Activated naive CD4-positive, alpha-beta T cell treated with anti-CD3 and anti-CD28 coated beads, Interleukin-2, amount 10 ng/mL, durations not matched to agents 7 days and 5 days (primary cell): ENCODE data around the gene PDZRN3.

Experiments used
- CTCF ChIA-PET: fragments of 350-600 bp; sonication (Branson Sonifier 250); formaldehyde crosslinking; loops from one replicate; lab custom pipeline; 2021; ENCODE audit warnings: antibody characterized with exemption; lab: Charles Lee
- DNase-seq: peaks from one replicate; pipeline ENCODE4 v3.0.0-alpha.2; 2020
- H3K27ac Mint-ChIP-seq: one replicate; pipeline ENCODE4 v1.8.0; 2021; ENCODE audit warnings: mild to moderate bottlenecking, moderate library complexity, mixed read lengths
- H3K27me3 Mint-ChIP-seq: one replicate; pipeline ENCODE4 v1.8.0; 2021; ENCODE audit warnings: mild to moderate bottlenecking, mixed read lengths
- H3K36me3 Mint-ChIP-seq: one replicate; pipeline ENCODE4 v1.8.0; 2021; ENCODE audit warnings: mixed read lengths
- H3K4me1 Mint-ChIP-seq: one replicate; pipeline ENCODE4 v1.8.0; 2021; ENCODE audit warnings: mixed read lengths
- H3K4me3 Mint-ChIP-seq: one replicate; pipeline ENCODE4 v1.8.0; 2021; ENCODE audit warnings: mild to moderate bottlenecking, moderate library complexity, mixed read lengths
- H3K9me3 Mint-ChIP-seq: one replicate; pipeline ENCODE4 v1.8.0; 2021; ENCODE audit warnings: mixed read lengths

The PDZRN3 gene

GRCh38 chr3:73591286-73591800 lies 33.4 kb downstream of the PDZRN3 start:
- Mint-ChIP-seq H3K36me3 (no peaks in the 10 kb centered on the region), H3K4me3 (no peak overlapping the region), H3K27me3 (no peaks in the 10 kb centered on the region), H3K4me1 (no peaks in the 10 kb centered on the region), H3K9me3 (no peaks in the 10 kb centered on the region), H3K27ac (no peak overlapping the region)
- DNase-seq: no peak
- CTCF ChIA-PET: no interaction called here

DNA sequence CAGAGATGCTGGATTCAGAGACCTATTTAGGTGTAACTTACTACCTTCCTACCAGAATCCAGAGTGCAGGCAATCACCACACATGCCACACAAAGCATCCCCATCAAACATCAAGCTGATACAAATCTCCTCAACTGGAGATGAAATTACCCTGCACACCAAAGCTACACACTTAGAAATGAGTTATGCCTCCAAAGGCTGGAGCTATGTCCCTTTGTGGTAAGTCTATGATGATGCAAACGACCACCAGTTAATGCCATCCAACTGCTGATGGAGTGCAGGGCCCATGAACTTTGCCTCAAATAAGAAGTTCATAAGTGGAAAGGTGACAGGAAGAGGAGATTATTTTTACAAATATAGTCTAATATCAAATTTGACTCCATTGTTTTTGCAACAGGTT lies 38.1 kb downstream of the PDZRN3 start:
- H3K27me3 Mint-ChIP-seq: no peaks in the 10 kb centered on the region
- H3K4me1 Mint-ChIP-seq: no peaks in the 10 kb centered on the region
- CTCF ChIA-PET: no interaction called here
- H3K9me3 Mint-ChIP-seq: no peaks in the 10 kb centered on the region
- no peaks in the 10 kb centered on the region for H3K36me3 Mint-ChIP-seq
- H3K27ac Mint-ChIP-seq: no peak overlapping the region
- no peak overlapping the region for H3K4me3 Mint-ChIP-seq
- no peak for DNase-seq

DNA sequence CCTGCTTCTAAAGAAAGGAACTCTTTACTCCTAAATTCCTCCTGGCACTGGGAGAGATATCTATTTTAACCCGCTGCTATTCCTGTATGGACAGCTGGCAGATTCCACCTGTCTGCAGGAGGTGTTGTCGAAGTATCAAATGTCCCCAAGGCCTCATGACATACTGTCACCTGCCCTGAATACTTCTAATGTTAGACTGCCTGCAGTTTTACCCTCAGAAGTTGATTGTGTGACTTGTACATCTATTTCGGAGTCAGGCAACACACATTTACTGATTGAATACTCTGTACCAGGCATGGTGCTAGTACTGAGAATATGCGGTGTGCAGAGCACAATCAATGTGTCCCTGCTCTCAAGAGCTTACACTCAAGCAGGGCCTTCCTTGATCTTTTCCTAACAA lies 38.6 kb downstream of the PDZRN3 start:
- no peak overlapping the region for H3K4me3 Mint-ChIP-seq
- no peaks in the 10 kb centered on the region for H3K9me3 Mint-ChIP-seq
- no peak for DNase-seq
- H3K27me3 Mint-ChIP-seq: no peaks in the 10 kb centered on the region
- H3K36me3 Mint-ChIP-seq: no peaks in the 10 kb centered on the region
- CTCF ChIA-PET: no interaction called here
- no peak overlapping the region for H3K27ac Mint-ChIP-seq
- no peaks in the 10 kb centered on the region for H3K4me1 Mint-ChIP-seq

DNA sequence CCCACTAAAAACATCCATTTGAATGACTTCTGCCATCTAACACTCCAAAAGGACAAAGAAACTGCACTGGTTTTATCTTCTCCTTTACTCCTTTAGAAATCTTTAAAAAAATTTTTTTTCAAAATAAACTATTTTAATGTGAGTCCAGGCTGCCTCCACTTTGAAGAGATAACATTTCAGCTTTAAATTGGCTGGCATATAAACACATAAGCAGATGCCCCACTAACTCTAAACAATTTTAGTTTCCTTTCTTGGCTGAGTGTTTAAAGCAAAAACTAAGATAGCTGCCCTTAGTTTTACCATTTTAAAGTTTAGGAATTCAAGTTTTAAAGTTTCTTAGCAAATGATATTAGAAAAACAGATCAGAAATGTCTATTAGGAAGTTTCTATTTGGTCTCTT lies 39.9 kb downstream of the PDZRN3 start:
- no peaks in the 10 kb centered on the region for H3K27me3 Mint-ChIP-seq
- H3K27ac Mint-ChIP-seq: no peak overlapping the region
- H3K4me1 Mint-ChIP-seq: no peaks in the 10 kb centered on the region
- DNase-seq: no peak
- H3K9me3 Mint-ChIP-seq: no peaks in the 10 kb centered on the region
- CTCF ChIA-PET: no interaction called here
- no peaks in the 10 kb centered on the region for H3K36me3 Mint-ChIP-seq
- no peak overlapping the region for H3K4me3 Mint-ChIP-seq

DNA sequence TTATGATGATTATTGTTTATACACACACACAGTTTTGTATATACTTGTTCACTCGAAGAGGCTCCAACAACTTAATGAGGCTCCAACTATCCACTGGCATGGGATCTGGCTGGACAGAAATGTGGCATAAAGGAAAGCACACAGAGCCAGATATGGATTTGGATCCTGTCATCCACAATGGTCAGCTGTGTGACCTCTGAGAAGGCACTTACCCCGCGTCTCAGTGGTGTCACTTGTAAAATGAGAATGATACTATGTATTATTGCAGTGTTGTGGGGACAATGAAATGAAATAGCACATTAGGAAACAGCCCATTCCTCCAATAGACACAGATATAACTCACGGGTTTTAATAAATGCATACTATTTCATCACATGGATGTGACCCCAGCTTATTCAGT lies 42.2 kb downstream of the PDZRN3 start:
- no peaks in the 10 kb centered on the region for H3K4me1 Mint-ChIP-seq
- no peak overlapping the region for H3K27ac Mint-ChIP-seq
- no peaks in the 10 kb centered on the region for H3K9me3 Mint-ChIP-seq
- CTCF ChIA-PET: no interaction called here
- H3K36me3 Mint-ChIP-seq: no peaks in the 10 kb centered on the region
- no peaks in the 10 kb centered on the region for H3K27me3 Mint-ChIP-seq
- no peak overlapping the region for H3K4me3 Mint-ChIP-seq
- DNase-seq: no peak

DNA sequence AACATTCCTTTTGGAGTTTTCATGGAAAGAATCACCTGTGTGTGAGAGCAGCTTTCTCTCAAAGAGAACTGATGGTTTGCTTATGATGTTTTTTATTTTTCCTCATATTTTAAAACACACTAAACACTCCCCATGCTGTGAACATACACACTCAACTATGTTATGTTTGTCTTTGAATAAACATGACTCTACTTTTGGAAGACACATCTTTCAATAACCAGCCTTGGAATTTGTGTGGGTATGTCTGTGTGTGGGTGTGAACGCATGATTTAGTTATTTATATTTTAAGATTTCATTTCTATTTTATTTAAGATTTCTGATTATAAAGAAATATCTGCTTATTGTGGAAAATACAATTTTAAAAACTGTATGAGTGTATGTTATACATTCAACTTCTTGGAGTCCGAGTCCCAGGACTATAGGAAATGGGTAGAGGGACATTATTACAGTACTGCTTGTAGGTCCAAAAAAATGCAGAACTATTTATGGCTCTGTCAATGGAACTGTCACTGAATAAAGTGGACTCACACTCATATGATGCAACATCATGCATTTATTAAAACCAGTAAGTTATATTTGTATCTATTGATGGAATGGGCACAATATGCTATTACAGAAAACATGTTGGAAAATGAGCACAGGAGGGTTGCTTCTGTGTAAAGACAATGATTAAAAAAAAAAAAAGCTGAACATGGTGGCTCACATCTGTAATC lies 43.5 kb downstream of the PDZRN3 start:
- H3K4me3 Mint-ChIP-seq: no peak overlapping the region
- CTCF ChIA-PET: interaction anchor here (0.6 kb wide), 1 partner anchor 144 kb away, joined by 3 read pairs; no protein-coding TSS in a partner anchor
- H3K4me1 Mint-ChIP-seq: no peaks in the 10 kb centered on the region
- H3K27ac Mint-ChIP-seq: no peak overlapping the region
- H3K36me3 Mint-ChIP-seq: no peaks in the 10 kb centered on the region
- H3K27me3 Mint-ChIP-seq: no peaks in the 10 kb centered on the region
- DNase-seq: no peak
- no peaks in the 10 kb centered on the region for H3K9me3 Mint-ChIP-seq

DNA sequence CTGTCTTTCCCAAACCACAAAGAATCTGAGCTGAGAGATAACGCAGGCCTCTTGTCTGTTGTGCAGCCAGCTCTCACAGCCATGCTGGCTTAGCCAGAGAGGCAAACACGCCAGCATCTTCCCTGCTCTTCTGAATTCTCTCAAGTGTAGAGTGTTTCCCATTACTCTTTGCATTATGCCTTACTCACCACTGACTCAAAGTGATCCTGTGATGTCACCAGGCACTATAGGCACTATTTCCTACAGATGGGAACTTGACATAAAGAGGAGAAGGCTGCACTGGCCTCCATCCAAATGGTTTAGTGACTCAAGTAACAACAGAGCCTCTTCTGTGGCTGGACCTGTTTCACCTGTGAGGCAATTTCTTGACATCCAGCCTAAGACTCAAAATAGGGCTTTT lies 44.4 kb downstream of the PDZRN3 start:
- Mint-ChIP-seq H3K4me1 (no peaks in the 10 kb centered on the region), H3K9me3 (no peaks in the 10 kb centered on the region), H3K27ac (no peak overlapping the region), H3K4me3 (no peak overlapping the region), H3K36me3 (no peaks in the 10 kb centered on the region), H3K27me3 (no peaks in the 10 kb centered on the region)
- CTCF ChIA-PET: no interaction called here
- DNase-seq: no peak

- H3K27ac Mint-ChIP-seq: no peak overlapping the region
- CTCF ChIA-PET: no interaction called here
Measured at GRCh38 chr3:73577704-73578103, 47.0 kb downstream of the PDZRN3 start.

GRCh38 chr3:73576999-73577461 lies 47.7 kb downstream of the PDZRN3 start:
- Mint-ChIP-seq H3K9me3 (no peaks in the 10 kb centered on the region), H3K27ac (no peak overlapping the region), H3K4me1 (no peaks in the 10 kb centered on the region), H3K4me3 (no peak overlapping the region), H3K27me3 (no peaks in the 10 kb centered on the region), H3K36me3 (no peaks in the 10 kb centered on the region)
- DNase-seq: no peak
- CTCF ChIA-PET: no interaction called here

More at GRCh38 chr3:73577704-73578103, 47.0 kb downstream of the PDZRN3 start:
- Mint-ChIP-seq H3K4me3 (no peak overlapping the region), H3K27me3 (no peaks in the 10 kb centered on the region), H3K4me1 (no peaks in the 10 kb centered on the region), H3K9me3 (no peaks in the 10 kb centered on the region), H3K36me3 (no peaks in the 10 kb centered on the region)
- DNase-seq: no peak

GRCh38 chr3:73575953-73576352 lies 48.8 kb downstream of the PDZRN3 start:
- CTCF ChIA-PET: no interaction called here
- peaks cover 5% of the 10 kb centered on the region for H3K27me3 Mint-ChIP-seq
- H3K27ac Mint-ChIP-seq: no peak overlapping the region
- H3K36me3 Mint-ChIP-seq: no peaks in the 10 kb centered on the region
- no peaks in the 10 kb centered on the region for H3K4me1 Mint-ChIP-seq
- no peak for DNase-seq
- no peak overlapping the region for H3K4me3 Mint-ChIP-seq
- no peaks in the 10 kb centered on the region for H3K9me3 Mint-ChIP-seq

DNA sequence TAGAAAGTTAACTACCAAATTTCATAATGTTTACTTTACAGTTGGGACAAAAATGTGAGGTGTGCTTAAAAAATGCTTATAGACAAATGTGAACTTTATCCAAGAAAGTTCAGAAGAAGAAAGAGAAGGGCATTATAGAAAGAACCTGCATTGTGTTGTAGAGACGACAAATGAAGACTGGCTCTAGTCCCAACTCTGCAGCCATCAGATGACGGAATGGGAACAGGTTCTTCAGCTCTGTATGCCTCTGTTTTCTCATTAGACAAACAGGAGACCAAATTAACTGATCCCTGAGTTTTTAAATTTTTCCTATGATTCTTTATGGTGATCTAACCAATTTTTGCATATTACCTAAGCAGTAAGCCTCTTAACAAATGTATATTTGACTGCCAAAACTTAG lies 49.2 kb downstream of the PDZRN3 start:
- Mint-ChIP-seq H3K4me1 (no peaks in the 10 kb centered on the region), H3K36me3 (no peaks in the 10 kb centered on the region), H3K9me3 (no peaks in the 10 kb centered on the region), H3K27me3 (peaks cover 5% of the 10 kb centered on the region), H3K27ac (no peak overlapping the region), H3K4me3 (no peak overlapping the region)
- CTCF ChIA-PET: no interaction called here
- DNase-seq: no peak

DNA sequence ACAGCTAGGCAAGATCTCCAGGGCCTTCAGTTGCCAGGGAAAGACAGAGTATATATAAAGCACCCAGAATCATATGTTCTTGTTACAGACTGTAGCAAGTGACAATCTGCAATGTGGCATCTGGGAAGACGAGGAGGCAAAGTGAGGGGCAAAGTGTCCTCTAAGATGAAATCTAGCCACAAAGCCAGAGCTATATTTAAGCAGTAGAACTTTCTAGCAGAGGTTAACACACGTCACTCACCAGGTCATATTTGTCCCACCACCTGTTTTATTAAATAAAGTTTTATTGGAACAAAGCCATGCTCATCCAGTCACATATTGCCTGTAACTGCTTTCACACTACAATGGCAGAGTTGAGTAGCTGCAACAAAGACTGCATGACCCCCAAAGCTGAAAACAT lies 51.5 kb downstream of the PDZRN3 start:
- no peaks in the 10 kb centered on the region for H3K9me3 Mint-ChIP-seq
- H3K36me3 Mint-ChIP-seq: no peaks in the 10 kb centered on the region
- H3K4me3 Mint-ChIP-seq: no peak overlapping the region
- CTCF ChIA-PET: no interaction called here
- no peaks in the 10 kb centered on the region for H3K4me1 Mint-ChIP-seq
- DNase-seq: no peak
- H3K27me3 Mint-ChIP-seq: peaks cover 5% of the 10 kb centered on the region
- no peak overlapping the region for H3K27ac Mint-ChIP-seq

DNA sequence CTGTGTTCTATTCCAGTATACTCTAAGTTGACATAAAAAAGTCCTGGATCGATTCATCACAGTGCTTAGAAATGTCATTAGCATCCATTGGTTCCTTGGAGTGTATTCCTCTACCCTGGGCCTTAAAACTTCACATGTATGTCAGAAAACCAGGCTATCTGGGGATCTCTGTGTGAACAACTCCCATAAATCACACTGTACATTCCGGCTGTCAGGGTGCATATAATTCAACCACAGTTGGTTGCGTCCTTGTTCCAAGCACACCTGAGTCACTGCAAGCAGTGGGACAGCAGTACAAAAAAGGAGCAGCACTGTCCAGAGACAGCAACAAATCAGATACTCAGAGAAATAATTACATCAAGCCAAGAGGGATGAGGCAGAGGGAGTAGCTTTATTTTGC lies 52.4 kb downstream of the PDZRN3 start:
- CTCF ChIA-PET: no interaction called here
- Mint-ChIP-seq H3K9me3 (no peaks in the 10 kb centered on the region), H3K27ac (no peak overlapping the region), H3K4me3 (no peak overlapping the region), H3K36me3 (no peaks in the 10 kb centered on the region), H3K4me1 (no peaks in the 10 kb centered on the region), H3K27me3 (peaks cover 5% of the 10 kb centered on the region)
- DNase-seq: no peak

DNA sequence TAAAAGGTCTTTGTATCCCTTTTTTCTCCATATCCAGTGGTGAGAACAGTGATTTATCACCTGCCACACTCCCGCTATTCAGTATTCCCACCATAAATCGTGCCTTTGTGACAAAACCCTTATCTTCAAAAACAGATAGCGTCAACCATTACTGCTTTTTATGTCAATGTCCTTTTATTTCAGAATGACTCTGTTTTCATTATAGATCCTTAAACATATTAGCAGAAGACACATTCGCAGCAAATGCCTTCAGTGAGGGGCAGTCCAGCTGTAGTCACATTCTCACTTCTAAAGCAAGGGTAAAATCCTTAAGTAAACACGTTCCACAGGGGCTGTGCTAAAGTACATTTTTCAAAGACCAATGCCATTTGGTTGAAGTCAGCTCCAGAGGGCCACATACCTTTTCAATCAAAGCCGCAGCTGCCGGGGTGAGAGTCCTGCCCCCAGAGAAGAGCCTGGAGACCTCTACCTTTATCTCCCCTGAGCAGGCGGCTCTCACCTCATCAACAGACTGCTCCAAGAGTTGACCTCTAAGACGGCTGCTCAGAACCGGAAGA lies 53.4 kb downstream of the PDZRN3 start:
- Mint-ChIP-seq H3K36me3 (no peaks in the 10 kb centered on the region), H3K9me3 (no peaks in the 10 kb centered on the region), H3K4me3 (no peak overlapping the region), H3K4me1 (no peaks in the 10 kb centered on the region), H3K27me3 (peaks cover 5% of the 10 kb centered on the region), H3K27ac (no peak overlapping the region)
- CTCF ChIA-PET: no interaction called here
- DNase-seq: no peak

GRCh38 chr3:73569246-73569760 lies 55.4 kb downstream of the PDZRN3 start:
- Mint-ChIP-seq H3K27ac (no peak overlapping the region), H3K4me3 (no peak overlapping the region), H3K4me1 (no peaks in the 10 kb centered on the region), H3K36me3 (no peaks in the 10 kb centered on the region), H3K27me3 (peaks cover 5% of the 10 kb centered on the region), H3K9me3 (no peaks in the 10 kb centered on the region)
- CTCF ChIA-PET: no interaction called here
- DNase-seq: no peak
